ENCODE data around the gene WASF3.

DNA sequence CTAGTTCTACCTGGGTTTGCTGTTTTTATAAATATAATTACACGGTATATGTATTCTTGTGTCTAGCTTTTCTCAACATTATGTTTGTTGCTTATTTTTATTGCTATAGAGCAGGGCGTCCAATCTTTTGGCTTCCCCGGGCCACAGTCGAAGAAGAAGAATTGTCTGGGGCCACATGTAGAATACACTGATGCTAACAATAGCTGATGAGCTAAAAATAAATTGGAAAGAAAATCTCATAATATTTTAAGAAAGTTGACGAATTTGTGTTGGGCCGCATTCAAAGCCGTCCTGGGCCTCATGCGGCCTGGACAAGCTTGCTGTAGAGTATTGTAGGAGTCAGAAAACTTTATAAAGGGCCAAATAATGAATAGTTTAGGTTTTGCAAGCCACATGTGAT lies 169.2 kb downstream of the WASF3 start:
- TF ChIP-seq, protein P1, sequence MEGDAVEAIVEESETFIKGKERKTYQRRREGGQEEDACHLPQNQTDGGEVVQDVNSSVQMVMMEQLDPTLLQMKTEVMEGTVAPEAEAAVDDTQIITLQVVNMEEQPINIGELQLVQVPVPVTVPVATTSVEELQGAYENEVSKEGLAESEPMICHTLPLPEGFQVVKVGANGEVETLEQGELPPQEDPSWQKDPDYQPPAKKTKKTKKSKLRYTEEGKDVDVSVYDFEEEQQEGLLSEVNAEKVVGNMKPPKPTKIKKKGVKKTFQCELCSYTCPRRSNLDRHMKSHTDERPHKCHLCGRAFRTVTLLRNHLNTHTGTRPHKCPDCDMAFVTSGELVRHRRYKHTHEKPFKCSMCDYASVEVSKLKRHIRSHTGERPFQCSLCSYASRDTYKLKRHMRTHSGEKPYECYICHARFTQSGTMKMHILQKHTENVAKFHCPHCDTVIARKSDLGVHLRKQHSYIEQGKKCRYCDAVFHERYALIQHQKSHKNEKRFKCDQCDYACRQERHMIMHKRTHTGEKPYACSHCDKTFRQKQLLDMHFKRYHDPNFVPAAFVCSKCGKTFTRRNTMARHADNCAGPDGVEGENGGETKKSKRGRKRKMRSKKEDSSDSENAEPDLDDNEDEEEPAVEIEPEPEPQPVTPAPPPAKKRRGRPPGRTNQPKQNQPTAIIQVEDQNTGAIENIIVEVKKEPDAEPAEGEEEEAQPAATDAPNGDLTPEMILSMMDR (IDR thresholded peaks at IDR 0.05) = no peak
- no peak for TF ChIP-seq EZH2 (IDR thresholded peaks at IDR 0.05)
